Esophagus muscularis mucosa (tissue), 4 donors: ENCODE data around the gene KLHL29. TPM values are rescaled to one million over a fixed set of nuclear protein-coding genes. Genes with fewer than 3 reads are reported as not detected.
A peak's percentile ranks its signal among the peaks of the same experiment; 100 is the strongest.

Source experiments
- DNase-seq: peaks from one replicate; pipeline ENCODE4 v3.0.0-alpha.2; 2017; ENCODE audit errors: extremely low spot score
- H3K27ac ChIP-seq, 4 donors: fragments of 200-600 bp; sonication (generic); replicated peaks in 1 of 4; 1 replicate in 3 of 4; 2 replicates in 1 of 4; pipeline ENCODE4 v1.5.1; 2016 to 2019; ENCODE audit warnings: mild to moderate bottlenecking in 1 of 4
- H3K27me3 ChIP-seq, 4 donors: fragments of 200-600 bp; sonication (generic); one replicate each; pipeline versions ENCODE4 v1.5.1 to v1.6.0; 2016 to 2019
- H3K36me3 ChIP-seq, 4 donors: fragments of 200-600 bp; sonication (generic); one replicate each; pipeline ENCODE4 v1.5.1; 2016 to 2019
- H3K4me1 ChIP-seq, 4 donors: fragments of 200-600 bp; sonication (generic); one replicate each; pipeline ENCODE4 v1.5.1; 2016 to 2019
- H3K4me3 ChIP-seq, 4 donors: fragments of 200-600 bp; sonication (generic); 1 replicate in 2 of 4; 2 replicates in 2 of 4; pipeline ENCODE4 v1.5.1; 2016 to 2019; ENCODE audit warnings: mild to moderate bottlenecking in 4 of 4, moderate library complexity in 1 of 4
- H3K9me3 ChIP-seq, 4 donors: fragments of 200-600 bp; sonication (generic); 1 replicate in 3 of 4; 2 replicates in 1 of 4; pipeline ENCODE4 v1.5.1; 2016 to 2019
- CTCF ChIP-seq, 3 experiments: fragments of 200-600 bp in 2 of 3; fragments of 450-650 bp in 1 of 3; sonication (generic) in 2 of 3; IDR thresholded peaks; one replicate each; pipeline ENCODE4 v1.5.1; 2017 to 2019; ENCODE audit warnings: antibody characterized with exemption in 3 of 3, mild to moderate bottlenecking in 2 of 3, moderate library complexity in 1 of 3
- EP300 ChIP-seq: sonication (generic); formaldehyde crosslinking; IDR thresholded peaks from one replicate; pipeline ENCODE4 v1.6.1; 2017; ENCODE audit warnings: antibody characterized with exemption
- POLR2A ChIP-seq: fragments of 450-650 bp; IDR thresholded peaks from one replicate; pipeline ENCODE4 v1.6.1; 2017; ENCODE audit warnings: antibody characterized with exemption, moderate library complexity, mild to moderate bottlenecking, low read depth
- POLR2AphosphoS5 ChIP-seq, 2 donors: sonication (generic); formaldehyde crosslinking; IDR thresholded peaks; one replicate each; pipeline ENCODE4 v1.6.1; 2017; ENCODE audit warnings: antibody characterized with exemption in 2 of 2
- WGBS: methylation state at CpG from one replicate; pipeline ENCODE4 v1.1.5; 2018; 5-methylcytosine and 5-hydroxymethylcytosine counted together
- intact Hi-C: fragments of 100-400 bp; cut with DNase I; formaldehyde crosslinking; loops from one replicate; pipeline ENCODE4 v1.15.1; 2023
- total RNA-seq, 4 donors: library from RNA; depleted of rRNA; stranded (reverse); fragments of >200 nt; gene quantifications; one replicate each; pipeline versions ENCODE4 v1.1.0 to v1.2.1, GENCODE V29; 2016

The KLHL29 gene
- total RNA-seq, 4 donors from 2014 or later = 22.0 to 26.1 (median 23.4) TPM

- H3K9me3 ChIP-seq = no peaks in the 10 kb centered on the region
- peaks cover 14 to 29% (median 27%) of the 10 kb centered on the region in 4 donors for H3K4me1 ChIP-seq
- no peak overlapping the region for H3K4me3 ChIP-seq
- H3K27ac ChIP-seq = peak overlapping the region in 1 of 4 donors; percentile 7
- TF ChIP-seq POLR2A (no peak), POLR2AphosphoS5 (IDR thresholded peaks at IDR 0.05) (no peak), CTCF (IDR thresholded peaks at IDR 0.05) (no peak)
- 76% methylated on average over 8 of the region's 11 CpGs for WGBS
- DNase-seq = no peak
- H3K27me3 ChIP-seq = no peaks in the 10 kb centered on the region
- intact Hi-C loops = no loop called here
- H3K36me3 ChIP-seq = peaks cover 0 to 16% (median 3%) of the 10 kb centered on the region in 4 donors
Observed at GRCh38 chr2:23661276-23662050, 276.5 kb downstream of the KLHL29 start.

DNA sequence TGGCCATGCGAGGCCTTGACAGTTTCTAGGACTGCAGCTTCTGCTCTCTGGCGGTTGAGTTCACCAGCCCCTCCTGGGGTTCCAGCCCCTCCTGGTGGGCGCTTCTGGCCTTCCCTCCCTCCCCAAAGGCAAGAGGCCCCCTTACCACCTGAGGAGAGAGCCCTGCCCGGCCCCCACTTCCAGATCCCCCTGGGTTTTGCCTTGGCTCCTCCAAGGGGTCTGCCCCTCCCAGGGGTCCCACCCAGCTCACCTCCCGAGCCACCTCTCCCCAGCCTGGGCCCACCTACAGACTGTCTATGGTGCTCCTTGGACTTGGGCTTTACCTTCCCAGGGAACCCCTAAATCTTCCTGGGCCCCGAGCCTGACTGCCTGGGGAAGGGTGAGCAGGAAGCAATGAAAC, 277.5 kb downstream of the KLHL29 start:
- TF ChIP-seq POLR2A (no peak), POLR2AphosphoS5 (IDR thresholded peaks at IDR 0.05) (no peak), CTCF (IDR thresholded peaks at IDR 0.05) (no peak), EP300 (no peak)
- Histone ChIP-seq H3K4me3 (no peak overlapping the region), H3K36me3 (peaks cover 0 to 16% (median 4%) of the 10 kb centered on the region in 4 donors), H3K27ac (peak overlapping the region in 2 of 4 donors; percentile 16 to 63), H3K4me1 (peaks cover 13 to 27% (median 22%) of the 10 kb centered on the region in 4 donors), H3K9me3 (no peaks in the 10 kb centered on the region), H3K27me3 (no peaks in the 10 kb centered on the region)
- intact Hi-C loops = no loop called here
- WGBS = 89% methylated on average over 6 of the region's 6 CpGs
- DNase-seq = no peak

- intact Hi-C loops = no loop called here
- Histone ChIP-seq H3K9me3 (no peaks in the 10 kb centered on the region), H3K36me3 (peaks cover 0 to 16% (median 5%) of the 10 kb centered on the region in 4 donors), H3K27ac (peak overlapping the region; percentile 16 to 66 (median 40)), H3K4me3 (peak overlapping the region; percentile 42 to 53 (median 47)), H3K4me1 (peaks cover 13 to 27% (median 23%) of the 10 kb centered on the region in 4 donors), H3K27me3 (no peaks in the 10 kb centered on the region)
- TF ChIP-seq EP300 (no peak), POLR2A (no peak), POLR2AphosphoS5 (IDR thresholded peaks at IDR 0.05) (peak in 1 of 2 donors; percentile 65), CTCF (IDR thresholded peaks at IDR 0.05) (peak in 1 of 3 experiments; percentile 6)
- DNase-seq = no peak
- 27% methylated on average over 39 of the region's 46 CpGs for WGBS
Observed at GRCh38 chr2:23662941-23663920, 278.3 kb downstream of the KLHL29 start.

GRCh38 chr2:23664066-23664788, 279.2 kb downstream of the KLHL29 start:
- no peak for TF ChIP-seq POLR2A
- TF ChIP-seq CTCF (IDR thresholded peaks at IDR 0.05) = no peak
- TF ChIP-seq EP300 = no peak
- TF ChIP-seq POLR2AphosphoS5 (IDR thresholded peaks at IDR 0.05) = no peak
- DNase-seq = no peak
- Histone ChIP-seq H3K36me3 (peaks cover 0 to 14% (median 5%) of the 10 kb centered on the region in 4 donors), H3K4me1 (peaks cover 19 to 35% (median 32%) of the 10 kb centered on the region in 4 donors), H3K27me3 (no peaks in the 10 kb centered on the region), H3K9me3 (no peaks in the 10 kb centered on the region), H3K27ac (peak overlapping the region in 1 of 4 donors; percentile 63), H3K4me3 (peak overlapping the region in 1 of 4 donors; percentile 48)
- WGBS = 55% methylated on average over 9 of the region's 9 CpGs
- intact Hi-C loops = no loop called here
